HG03520 (cell line): ENCODE data around the gene RHOBTB1.
A peak's percentile ranks its signal among the peaks of the same experiment; 100 is the strongest.
"Not testable (repeated sequence)": the region's sequence is repeated elsewhere in the genome, so short reads cannot be mapped to it uniquely, and the experiment has no call there.

Experiments used
- ATAC-seq: cut with Tn5 transposase; IDR thresholded peaks from one replicate; pipeline ENCODE4 v1.9.1; 2021; ENCODE audit warnings: mild to moderate bottlenecking, moderate library complexity; ENCODE audit not compliant: unreplicated experiment

Gene RHOBTB1

GRCh38 chr10:60910543-60910942 is 33.4 kb downstream of the RHOBTB1 start:
- peak; percentile 77 for ATAC-seq

- ATAC-seq: no peak
These were observed 35.1 kb downstream of the RHOBTB1 start for GRCh38 chr10:60908896-60909295.

GRCh38 chr10:60908031-60908430 is 36.0 kb downstream of the RHOBTB1 start:
- no peak for ATAC-seq

- no peak for ATAC-seq
These were observed 36.7 kb downstream of the RHOBTB1 start for GRCh38 chr10:60907236-60907635.

GRCh38 chr10:60906825-60907224 is 37.2 kb downstream of the RHOBTB1 start:
- ATAC-seq: not testable (repeated sequence)

GRCh38 chr10:60906411-60906810 is 37.6 kb downstream of the RHOBTB1 start:
- ATAC-seq: no peak

GRCh38 chr10:60905580-60905979 is 38.4 kb downstream of the RHOBTB1 start:
- ATAC-seq: no peak

GRCh38 chr10:60903096-60903495 is 40.9 kb downstream of the RHOBTB1 start:
- no peak for ATAC-seq

- no peak for ATAC-seq
These were observed 42.3 kb downstream of the RHOBTB1 start for GRCh38 chr10:60901561-60902235.

GRCh38 chr10:60899266-60899665 is 44.7 kb downstream of the RHOBTB1 start:
- ATAC-seq: no peak

GRCh38 chr10:60898321-60898720 is 45.7 kb downstream of the RHOBTB1 start:
- ATAC-seq: no peak

- no peak for ATAC-seq
These were observed 47.2 kb downstream of the RHOBTB1 start for GRCh38 chr10:60896810-60897209.

GRCh38 chr10:60896033-60896432 is 48.0 kb downstream of the RHOBTB1 start:
- ATAC-seq: no peak

- ATAC-seq: no peak
These were observed 49.2 kb downstream of the RHOBTB1 start for GRCh38 chr10:60894786-60895185.

GRCh38 chr10:60893231-60893630 is 50.8 kb downstream of the RHOBTB1 start:
- no peak for ATAC-seq

GRCh38 chr10:60892571-60892970 is 51.4 kb downstream of the RHOBTB1 start:
- ATAC-seq: no peak

- no peak for ATAC-seq
These were observed 53.2 kb downstream of the RHOBTB1 start for GRCh38 chr10:60890811-60891210.

GRCh38 chr10:60883187-60883586 is 60.8 kb downstream of the RHOBTB1 start:
- ATAC-seq: peak; percentile 75

- ATAC-seq: no peak
These were observed 65.8 kb downstream of the RHOBTB1 start for GRCh38 chr10:60878224-60878623.

- ATAC-seq: no peak
These were observed 66.2 kb downstream of the RHOBTB1 start for GRCh38 chr10:60877777-60878120.

- ATAC-seq: no peak
These were observed 66.8 kb downstream of the RHOBTB1 start for GRCh38 chr10:60877061-60877776.

GRCh38 chr10:60873758-60874157 is 70.2 kb downstream of the RHOBTB1 start:
- ATAC-seq: no peak

GRCh38 chr10:60872451-60872850 is 71.5 kb downstream of the RHOBTB1 start:
- no peak for ATAC-seq
